Body of pancreas (tissue), 4 donors: ENCODE results near the gene TTLL11. TPM values are rescaled to one million over a fixed set of nuclear protein-coding genes. Genes with fewer than 3 reads are reported as not detected.

Experiments
- ATAC-seq: fragments of 150-250 bp; one replicate; pipeline ENCODE4 v1.9.1; 2016
- DNase-seq, 4 donors: peaks; one replicate each; pipeline ENCODE4 v3.0.0-alpha.2; 2019
- H3K27ac ChIP-seq, 4 donors: fragments of 200-600 bp; sonication (generic); 1 replicate in 3 of 4; 2 replicates in 1 of 4; pipeline versions ENCODE4 v1.5.1 to v1.6.1; 2016 to 2019; ENCODE audit warnings: mild to moderate bottlenecking in 1 of 4, mixed read lengths in 1 of 4, moderate library complexity in 1 of 4
- H3K27me3 ChIP-seq, 2 donors: fragments of 200-600 bp; sonication (generic); one replicate each; pipeline ENCODE4 v1.6.0; 2016; ENCODE audit warnings: mild to moderate bottlenecking in 1 of 2
- H3K36me3 ChIP-seq, 2 donors: fragments of 200-600 bp; sonication (generic); replicated peaks in 1 of 2; 2 replicates each; pipeline ENCODE4 v1.5.1; 2016; ENCODE audit warnings: low read depth in 2 of 2; ENCODE audit not compliant: insufficient read depth in 1 of 2
- H3K4me1 ChIP-seq: fragments of 200-600 bp; sonication (generic); one replicate; pipeline ENCODE4 v1.6.0; 2016
- H3K4me3 ChIP-seq, 2 donors: fragments of 200-600 bp; sonication (generic); 1 replicate in 1 of 2; 2 replicates in 1 of 2; pipeline ENCODE4 v1.5.1; 2016 to 2019
- H3K9me3 ChIP-seq, 3 donors: fragments of 200-600 bp; sonication (generic); 1 replicate in 2 of 3; 2 replicates in 1 of 3; pipeline ENCODE4 v1.5.1; 2016
- POLR2A ChIP-seq, 3 donors: fragments of 450-650 bp; IDR thresholded peaks; one replicate each; pipeline ENCODE4 v1.6.1; 2016; ENCODE audit warnings: antibody characterized with exemption in 3 of 3, mild to moderate bottlenecking in 2 of 3
- WGBS, 2 donors: methylation state at CpG; one replicate each; pipeline ENCODE4 v1.1.5; 2017; 5-methylcytosine and 5-hydroxymethylcytosine counted together
- intact Hi-C: fragments of 100-400 bp; cut with DNase I; formaldehyde crosslinking; loops from one replicate; pipeline ENCODE4 v1.15.1; 2023
- total RNA-seq, 2 donors: library from RNA; depleted of rRNA; stranded (reverse); fragments of >200 nt; gene quantifications; one replicate each; pipeline ENCODE4 v1.1.0, GENCODE V29; 2016
- TF ChIP-seq, protein P1 (sequence below), 7 experiments: fragments of 450-650 bp in 4 of 7; fragments of 200-600 bp in 3 of 7; sonication (generic) in 3 of 7; IDR thresholded peaks; one replicate each; pipeline ENCODE4 v1.5.1; 2016 to 2019; ENCODE audit warnings: antibody characterized with exemption in 7 of 7

Gene TTLL11
- total RNA-seq, 2 donors from 2014 or later, result 14.5 to 16.8 TPM

DNA sequence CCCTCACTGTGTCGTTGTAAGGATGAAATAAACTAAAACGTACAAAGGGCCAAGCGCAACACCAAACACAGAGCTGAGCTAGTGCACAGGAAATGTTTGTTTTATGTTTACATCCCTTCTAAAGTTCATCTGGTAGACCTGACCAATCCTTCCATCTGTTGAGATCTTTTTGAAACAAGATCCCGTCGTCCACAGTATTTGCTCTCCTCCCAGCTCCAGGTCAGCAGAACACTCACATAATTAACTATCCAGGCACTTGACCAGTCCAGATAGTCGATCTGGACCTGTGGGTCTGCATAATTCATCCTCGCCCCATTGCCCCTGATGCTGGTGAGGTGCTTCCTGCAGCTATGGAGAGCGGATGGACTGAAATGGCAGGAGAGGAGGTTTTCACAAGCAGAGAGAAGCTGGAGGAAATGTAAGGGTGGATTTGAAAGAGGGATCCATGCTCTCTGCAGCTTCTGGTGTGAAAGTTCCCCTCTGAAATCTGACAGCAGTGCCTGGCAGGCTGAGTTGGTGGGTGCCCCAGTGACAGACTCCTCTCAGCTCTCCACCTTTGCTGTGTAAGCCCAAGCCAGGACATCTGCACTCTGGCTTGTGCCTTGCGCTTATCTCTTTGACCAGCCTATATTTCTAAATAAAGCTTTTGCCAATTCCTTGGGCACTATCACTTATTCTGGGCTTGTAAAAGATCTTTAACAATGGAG is 102.4 kb downstream of the TTLL11 start:
- intact Hi-C loops, result loop anchor here (10.0 kb wide), 1 partner anchor 446 kb away; no protein-coding TSS in a partner anchor
- no peak for DNase-seq

DNA sequence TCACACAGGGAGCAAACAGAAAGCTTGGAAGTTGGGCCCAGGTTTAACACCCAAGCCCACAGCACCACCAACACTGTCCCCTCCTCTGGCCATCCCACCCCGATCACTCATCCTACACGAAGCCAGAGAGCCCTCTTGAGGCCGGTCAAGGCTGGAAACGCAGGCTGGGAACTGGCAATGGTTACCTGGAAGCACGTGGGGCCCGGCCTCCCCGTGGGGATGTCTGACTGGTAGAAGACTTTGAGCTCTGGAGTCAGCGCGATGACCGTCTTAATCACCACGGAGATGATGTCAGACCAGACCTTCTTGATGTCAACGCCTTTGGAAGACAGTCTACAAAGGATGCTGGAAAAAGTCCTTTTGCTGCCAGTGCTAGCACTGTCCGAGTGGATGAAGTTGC is 104.1 kb downstream of the TTLL11 start:
- Histone ChIP-seq H3K4me1 (peaks cover 25% of the 10 kb centered on the region), H3K4me3 (no peak overlapping the region), H3K27ac (no peak overlapping the region), H3K36me3 (no peaks in the 10 kb centered on the region), H3K27me3 (no peaks in the 10 kb centered on the region), H3K9me3 (no peaks in the 10 kb centered on the region)
- 81 to 89% methylated on average over 12 to 13 of the region's 13 CpGs for WGBS, 2 donors
- ATAC-seq (no peak), DNase-seq (no peak)
- intact Hi-C loops, result no loop called here
- TF ChIP-seq POLR2A (IDR thresholded peaks at IDR 0.05), result no peak
- TF ChIP-seq, protein P1, sequence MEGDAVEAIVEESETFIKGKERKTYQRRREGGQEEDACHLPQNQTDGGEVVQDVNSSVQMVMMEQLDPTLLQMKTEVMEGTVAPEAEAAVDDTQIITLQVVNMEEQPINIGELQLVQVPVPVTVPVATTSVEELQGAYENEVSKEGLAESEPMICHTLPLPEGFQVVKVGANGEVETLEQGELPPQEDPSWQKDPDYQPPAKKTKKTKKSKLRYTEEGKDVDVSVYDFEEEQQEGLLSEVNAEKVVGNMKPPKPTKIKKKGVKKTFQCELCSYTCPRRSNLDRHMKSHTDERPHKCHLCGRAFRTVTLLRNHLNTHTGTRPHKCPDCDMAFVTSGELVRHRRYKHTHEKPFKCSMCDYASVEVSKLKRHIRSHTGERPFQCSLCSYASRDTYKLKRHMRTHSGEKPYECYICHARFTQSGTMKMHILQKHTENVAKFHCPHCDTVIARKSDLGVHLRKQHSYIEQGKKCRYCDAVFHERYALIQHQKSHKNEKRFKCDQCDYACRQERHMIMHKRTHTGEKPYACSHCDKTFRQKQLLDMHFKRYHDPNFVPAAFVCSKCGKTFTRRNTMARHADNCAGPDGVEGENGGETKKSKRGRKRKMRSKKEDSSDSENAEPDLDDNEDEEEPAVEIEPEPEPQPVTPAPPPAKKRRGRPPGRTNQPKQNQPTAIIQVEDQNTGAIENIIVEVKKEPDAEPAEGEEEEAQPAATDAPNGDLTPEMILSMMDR (IDR thresholded peaks at IDR 0.05), result no peak

More for the DNA sequence above, 102.4 kb downstream of the TTLL11 start:
- TF ChIP-seq, protein P1 (IDR thresholded peaks at IDR 0.05), result no peak
- WGBS, 2 donors, result 68 to 79% methylated on average over 9 of the region's 9 CpGs
- H3K36me3 ChIP-seq, result no peaks in the 10 kb centered on the region
- ATAC-seq, result no peak
- H3K4me1 ChIP-seq, result peaks cover 19% of the 10 kb centered on the region
- H3K9me3 ChIP-seq, result no peaks in the 10 kb centered on the region
- H3K27me3 ChIP-seq, result no peaks in the 10 kb centered on the region
- peak overlapping the region in 2 of 4 donors; percentile 0 to 11 for H3K27ac ChIP-seq
- H3K4me3 ChIP-seq, result no peak overlapping the region

DNA sequence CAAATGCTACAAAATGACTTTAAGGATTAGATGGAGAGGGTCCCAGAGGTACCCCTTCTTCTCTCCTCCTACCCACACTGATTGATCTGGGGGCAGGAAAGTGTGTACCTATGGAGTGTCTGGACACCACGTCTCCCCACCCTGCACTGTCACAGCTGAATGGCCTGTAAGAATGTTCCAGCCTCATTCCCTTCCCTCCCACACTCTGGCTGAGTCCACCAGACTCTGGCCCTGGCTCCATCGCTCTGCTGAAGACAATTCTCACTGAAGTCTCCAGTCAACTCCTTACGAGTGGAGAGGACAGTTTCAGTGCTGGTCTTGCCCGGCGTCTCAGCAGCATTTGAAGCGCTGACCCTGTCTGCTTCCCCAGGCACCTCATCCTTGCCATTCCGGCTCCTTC is 105.8 kb downstream of the TTLL11 start:
- Histone ChIP-seq H3K36me3 (no peaks in the 10 kb centered on the region), H3K27me3 (no peaks in the 10 kb centered on the region), H3K4me1 (peaks cover 22% of the 10 kb centered on the region), H3K9me3 (no peaks in the 10 kb centered on the region), H3K27ac (no peak overlapping the region), H3K4me3 (no peak overlapping the region)
- ATAC-seq (peak; percentile 21), DNase-seq (no peak)
- intact Hi-C loops, result no loop called here
- WGBS, 2 donors, result 90 to 93% methylated on average over 7 of the region's 7 CpGs
- TF ChIP-seq, protein P1 (IDR thresholded peaks at IDR 0.05), result no peak
- no peak for TF ChIP-seq POLR2A (IDR thresholded peaks at IDR 0.05)

DNA sequence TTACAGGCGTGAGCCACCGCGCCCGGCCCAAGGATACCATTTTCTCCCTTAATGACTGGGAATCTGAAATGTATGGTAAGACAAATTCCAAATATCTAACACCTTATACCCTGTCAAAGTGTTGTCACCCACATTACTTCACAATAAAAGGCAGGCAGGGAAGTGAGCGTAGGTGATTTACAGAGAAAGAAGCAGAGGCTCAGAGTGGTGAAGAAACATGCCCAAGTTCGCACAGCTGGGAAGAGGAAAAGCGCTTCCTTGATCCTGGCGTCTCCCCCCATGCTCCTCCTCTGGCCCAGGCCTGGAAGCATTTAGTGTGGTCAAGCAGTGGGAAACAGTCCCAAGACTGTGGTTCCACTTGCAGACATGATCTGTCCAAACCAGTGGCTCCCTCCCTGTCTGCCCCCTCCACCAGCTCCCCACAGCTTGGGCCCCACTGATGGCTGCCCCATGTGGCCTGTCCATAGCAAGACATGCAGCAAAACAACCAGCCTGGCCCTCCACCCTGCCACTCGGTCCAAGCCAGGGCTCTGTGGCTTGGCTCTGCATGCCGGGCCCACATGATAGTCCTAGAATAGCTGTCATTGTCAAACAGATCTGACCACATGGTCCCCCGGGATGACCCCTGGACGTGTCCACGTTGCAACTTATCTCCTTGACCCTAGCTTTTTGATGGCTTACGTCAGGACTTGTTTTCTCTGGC is 107.2 kb downstream of the TTLL11 start:
- no peaks in the 10 kb centered on the region for H3K27me3 ChIP-seq
- peaks cover 10% of the 10 kb centered on the region for H3K4me1 ChIP-seq
- no peak for TF ChIP-seq POLR2A (IDR thresholded peaks at IDR 0.05)
- TF ChIP-seq, protein P1 (IDR thresholded peaks at IDR 0.05), result no peak
- DNase-seq (no peak), ATAC-seq (no peak)
- 78 to 85% methylated on average over 14 of the region's 14 CpGs for WGBS, 2 donors
- no peaks in the 10 kb centered on the region for H3K36me3 ChIP-seq
- no peak overlapping the region for H3K4me3 ChIP-seq
- H3K27ac ChIP-seq, result no peak overlapping the region
- intact Hi-C loops, result no loop called here
- H3K9me3 ChIP-seq, result no peaks in the 10 kb centered on the region
